ENCODE data around the gene SOX8.

DNA sequence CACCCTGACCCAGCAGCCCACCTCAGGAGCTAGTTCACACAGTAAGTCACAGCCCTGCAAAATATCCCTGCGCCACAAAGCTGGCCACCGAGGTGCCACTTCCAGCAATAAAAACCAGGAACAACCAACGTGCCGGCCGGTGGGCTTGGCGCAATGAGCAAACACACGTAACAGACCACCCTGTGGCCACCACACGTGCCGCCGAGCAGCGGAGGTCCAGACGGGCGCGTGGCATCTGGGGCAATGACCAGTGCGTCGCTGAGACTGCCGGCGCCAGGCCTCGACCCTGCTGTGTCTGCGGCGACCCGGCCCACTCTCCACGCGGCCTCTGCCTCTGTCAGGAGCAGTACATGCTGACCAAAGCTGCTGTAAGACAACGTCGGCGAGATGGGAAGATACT, 42.3 kb upstream of the SOX8 start:
- TF ChIP-seq, protein P1, sequence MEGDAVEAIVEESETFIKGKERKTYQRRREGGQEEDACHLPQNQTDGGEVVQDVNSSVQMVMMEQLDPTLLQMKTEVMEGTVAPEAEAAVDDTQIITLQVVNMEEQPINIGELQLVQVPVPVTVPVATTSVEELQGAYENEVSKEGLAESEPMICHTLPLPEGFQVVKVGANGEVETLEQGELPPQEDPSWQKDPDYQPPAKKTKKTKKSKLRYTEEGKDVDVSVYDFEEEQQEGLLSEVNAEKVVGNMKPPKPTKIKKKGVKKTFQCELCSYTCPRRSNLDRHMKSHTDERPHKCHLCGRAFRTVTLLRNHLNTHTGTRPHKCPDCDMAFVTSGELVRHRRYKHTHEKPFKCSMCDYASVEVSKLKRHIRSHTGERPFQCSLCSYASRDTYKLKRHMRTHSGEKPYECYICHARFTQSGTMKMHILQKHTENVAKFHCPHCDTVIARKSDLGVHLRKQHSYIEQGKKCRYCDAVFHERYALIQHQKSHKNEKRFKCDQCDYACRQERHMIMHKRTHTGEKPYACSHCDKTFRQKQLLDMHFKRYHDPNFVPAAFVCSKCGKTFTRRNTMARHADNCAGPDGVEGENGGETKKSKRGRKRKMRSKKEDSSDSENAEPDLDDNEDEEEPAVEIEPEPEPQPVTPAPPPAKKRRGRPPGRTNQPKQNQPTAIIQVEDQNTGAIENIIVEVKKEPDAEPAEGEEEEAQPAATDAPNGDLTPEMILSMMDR (IDR thresholded peaks at IDR 0.05; ENCODE audit: poor library complexity, severe bottlenecking) = no peak
- no peak for TF ChIP-seq POLR2AphosphoS5 (IDR thresholded peaks at IDR 0.05)
- TF ChIP-seq, protein P2, sequence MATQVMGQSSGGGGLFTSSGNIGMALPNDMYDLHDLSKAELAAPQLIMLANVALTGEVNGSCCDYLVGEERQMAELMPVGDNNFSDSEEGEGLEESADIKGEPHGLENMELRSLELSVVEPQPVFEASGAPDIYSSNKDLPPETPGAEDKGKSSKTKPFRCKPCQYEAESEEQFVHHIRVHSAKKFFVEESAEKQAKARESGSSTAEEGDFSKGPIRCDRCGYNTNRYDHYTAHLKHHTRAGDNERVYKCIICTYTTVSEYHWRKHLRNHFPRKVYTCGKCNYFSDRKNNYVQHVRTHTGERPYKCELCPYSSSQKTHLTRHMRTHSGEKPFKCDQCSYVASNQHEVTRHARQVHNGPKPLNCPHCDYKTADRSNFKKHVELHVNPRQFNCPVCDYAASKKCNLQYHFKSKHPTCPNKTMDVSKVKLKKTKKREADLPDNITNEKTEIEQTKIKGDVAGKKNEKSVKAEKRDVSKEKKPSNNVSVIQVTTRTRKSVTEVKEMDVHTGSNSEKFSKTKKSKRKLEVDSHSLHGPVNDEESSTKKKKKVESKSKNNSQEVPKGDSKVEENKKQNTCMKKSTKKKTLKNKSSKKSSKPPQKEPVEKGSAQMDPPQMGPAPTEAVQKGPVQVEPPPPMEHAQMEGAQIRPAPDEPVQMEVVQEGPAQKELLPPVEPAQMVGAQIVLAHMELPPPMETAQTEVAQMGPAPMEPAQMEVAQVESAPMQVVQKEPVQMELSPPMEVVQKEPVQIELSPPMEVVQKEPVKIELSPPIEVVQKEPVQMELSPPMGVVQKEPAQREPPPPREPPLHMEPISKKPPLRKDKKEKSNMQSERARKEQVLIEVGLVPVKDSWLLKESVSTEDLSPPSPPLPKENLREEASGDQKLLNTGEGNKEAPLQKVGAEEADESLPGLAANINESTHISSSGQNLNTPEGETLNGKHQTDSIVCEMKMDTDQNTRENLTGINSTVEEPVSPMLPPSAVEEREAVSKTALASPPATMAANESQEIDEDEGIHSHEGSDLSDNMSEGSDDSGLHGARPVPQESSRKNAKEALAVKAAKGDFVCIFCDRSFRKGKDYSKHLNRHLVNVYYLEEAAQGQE (IDR thresholded peaks at IDR 0.05; ENCODE audit: borderline replicate concordance) = no peak

Data from neural cell (in vitro differentiated cells).